Midbrain (tissue), 1 donor: ENCODE data around the gene ARID3A.

Source experiments
- DNase-seq: peaks from one replicate; lab custom pipeline; 2025; lab: John Stamatoyannopoulos, UW

The ARID3A gene

DNA sequence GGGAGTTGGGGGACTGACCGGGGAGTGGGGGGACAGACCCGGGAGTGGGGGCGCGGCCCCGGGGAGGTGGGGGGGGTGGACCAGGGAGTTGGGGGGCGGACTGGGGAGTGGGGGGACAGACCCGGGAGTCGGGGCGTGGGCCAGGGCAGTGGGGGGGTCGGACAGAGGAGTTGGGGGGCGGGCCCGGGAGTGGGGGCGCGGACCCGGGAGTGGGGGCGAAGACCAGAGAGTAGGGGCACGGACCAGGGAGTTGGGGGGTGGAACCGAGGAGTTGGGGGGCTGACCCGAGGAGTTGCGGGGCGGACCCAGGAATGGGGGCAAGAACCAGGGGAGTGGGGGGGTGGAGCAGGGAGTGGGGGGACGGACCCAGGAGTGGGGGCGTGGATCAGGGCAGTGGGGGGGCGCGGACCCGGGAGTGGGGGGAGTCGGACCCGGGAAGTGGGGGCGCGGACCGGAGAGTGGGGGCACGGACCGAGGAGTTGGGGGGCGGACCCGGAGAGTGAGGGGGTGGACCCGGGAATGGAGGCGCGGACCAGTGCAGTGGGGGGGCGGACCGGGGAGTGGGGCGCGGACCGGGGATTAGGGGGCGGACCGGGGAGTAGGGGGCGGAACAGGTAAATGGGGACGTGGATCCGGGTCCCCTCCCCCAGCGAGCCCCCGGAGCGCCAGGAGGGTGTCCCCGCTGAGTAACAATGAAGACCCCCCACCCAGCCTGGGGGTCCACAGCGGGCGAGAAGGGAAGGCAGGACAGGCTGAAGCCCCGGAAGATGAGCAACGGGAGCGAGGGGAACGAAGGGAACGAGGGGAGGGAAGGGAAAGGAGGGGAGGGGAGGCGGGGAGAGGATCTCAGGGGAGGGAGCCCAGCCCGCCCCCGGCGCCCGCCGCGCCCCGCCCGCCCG, 13.4 kb upstream of the ARID3A start:
- no peak for DNase-seq

DNA sequence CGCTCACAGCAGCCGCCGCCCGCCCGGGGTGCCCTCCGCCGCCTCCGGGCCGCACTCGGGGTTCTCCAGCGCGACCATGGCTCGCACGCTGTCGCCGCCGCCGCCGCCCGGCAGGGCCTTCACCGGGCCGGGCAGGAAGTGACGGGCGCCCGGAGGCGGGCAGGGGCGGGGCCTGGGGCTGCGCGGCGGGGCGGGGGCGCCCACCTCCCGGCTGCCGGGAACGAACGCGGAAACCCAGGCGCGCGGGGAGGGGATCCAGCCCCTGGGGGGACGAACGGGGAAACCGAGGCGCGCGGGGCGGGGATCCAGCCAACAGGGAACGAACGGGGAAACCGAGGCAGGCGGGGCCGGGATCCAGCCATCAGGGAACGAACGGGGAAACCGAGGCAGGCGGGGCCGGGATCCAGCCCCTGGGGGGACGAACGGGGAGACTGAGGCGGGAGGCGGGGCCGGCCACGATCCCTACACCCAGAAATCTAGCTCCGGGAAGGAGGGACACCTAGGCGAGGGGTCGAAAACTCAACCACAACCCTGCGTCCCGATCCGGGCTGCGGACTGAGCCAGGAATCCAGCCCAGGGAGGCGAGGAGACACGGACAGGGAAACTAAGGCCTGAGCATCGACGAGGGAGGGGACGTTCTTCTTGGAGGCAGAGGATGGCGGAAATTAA, 12.6 kb upstream of the ARID3A start, which contains the start of gene R3HDM4:
Gene R3HDM4 (minus strand): TSS at position 140 of the 669 bp plus-strand sequence. CDS start 62 bp downstream, at position 78.
- DNase-seq, result peak; percentile 75

DNA sequence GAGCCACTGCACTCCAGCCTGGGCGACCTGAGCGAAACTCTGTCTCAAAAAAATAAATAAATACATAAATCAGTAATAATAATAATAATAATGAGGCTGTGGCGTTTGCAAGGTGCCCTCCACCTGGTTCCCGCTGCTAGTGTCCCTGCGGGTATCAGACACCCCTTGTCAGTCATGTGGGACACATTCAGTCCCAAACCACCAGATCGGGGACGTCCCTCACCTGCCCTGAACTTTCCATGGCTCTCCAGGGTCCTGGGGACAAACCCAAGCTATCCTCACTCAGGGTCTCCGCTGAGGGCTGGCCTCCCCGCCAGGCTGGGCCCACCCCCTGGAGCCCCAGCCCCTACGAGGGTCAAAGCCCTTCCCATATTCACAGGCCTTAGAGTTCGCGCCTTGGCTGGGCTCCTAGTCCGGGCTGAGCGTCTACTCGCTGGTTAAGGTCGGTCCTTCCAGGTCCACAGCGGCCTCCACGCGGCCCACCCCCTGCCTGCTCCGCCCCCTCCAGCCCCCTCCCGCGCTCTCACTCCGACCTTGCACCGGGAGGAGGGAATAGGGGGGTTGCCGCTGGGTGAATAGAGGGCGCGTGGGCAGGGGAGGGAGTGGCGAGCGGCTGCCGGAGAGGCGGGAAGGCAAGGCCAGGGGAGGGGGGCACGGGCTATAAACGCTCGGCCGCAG, 9.1 kb upstream of the ARID3A start:
- DNase-seq, result no peak

DNA sequence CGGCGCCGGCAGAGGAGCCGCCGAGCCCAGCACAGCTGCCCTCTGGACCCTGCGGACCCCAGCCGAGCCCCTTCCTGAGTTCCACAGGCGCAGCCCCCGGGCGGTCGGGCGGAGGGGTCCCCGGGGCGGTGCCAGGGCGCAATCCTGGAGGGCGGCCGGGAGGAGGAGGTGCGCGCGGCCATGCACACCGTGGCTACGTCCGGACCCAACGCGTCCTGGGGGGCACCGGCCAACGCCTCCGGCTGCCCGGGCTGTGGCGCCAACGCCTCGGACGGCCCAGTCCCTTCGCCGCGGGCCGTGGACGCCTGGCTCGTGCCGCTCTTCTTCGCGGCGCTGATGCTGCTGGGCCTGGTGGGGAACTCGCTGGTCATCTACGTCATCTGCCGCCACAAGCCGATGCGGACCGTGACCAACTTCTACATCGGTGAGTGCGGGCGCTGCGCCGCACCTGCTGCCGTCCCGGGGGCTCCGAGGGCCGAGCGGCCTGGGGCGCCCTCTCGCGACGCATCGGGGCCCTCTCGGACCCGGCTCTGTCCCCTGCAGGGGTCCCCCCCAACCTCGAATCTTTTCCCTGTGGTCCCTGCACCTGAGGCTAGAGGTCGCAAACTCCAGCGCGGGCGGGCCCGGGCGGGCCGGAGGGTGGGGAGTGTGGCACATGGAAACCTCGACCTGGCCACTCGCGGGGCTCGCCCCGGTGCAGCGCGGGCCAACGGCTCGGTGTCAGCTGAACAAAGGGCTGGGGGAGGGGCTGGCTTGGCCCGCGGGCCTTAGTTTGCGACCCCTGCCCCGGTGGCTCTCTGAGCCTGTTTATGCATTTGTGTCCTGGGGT, 8.3 kb upstream of the ARID3A start, which contains the start of gene KISS1R:
Gene KISS1R (plus strand): TSS at position 11 of the 829 bp plus-strand sequence. CDS start 170 bp downstream, at position 181.
- no peak for DNase-seq

DNA sequence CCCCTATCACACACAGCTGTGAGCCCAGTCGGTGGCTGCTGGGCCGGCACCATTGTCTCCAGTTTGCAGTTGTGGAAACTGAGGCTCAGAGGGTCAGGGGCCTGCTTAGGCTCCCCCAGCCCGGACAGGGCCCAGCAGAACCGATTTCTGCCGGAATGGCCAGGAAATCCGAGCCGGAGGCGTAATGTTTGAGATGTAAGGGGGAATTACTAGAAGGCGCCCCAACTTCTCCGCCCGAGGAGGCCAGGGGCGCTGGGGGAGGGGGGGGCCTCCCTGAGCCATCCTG, 7.7 kb upstream of the ARID3A start:
- DNase-seq, result no peak

DNA sequence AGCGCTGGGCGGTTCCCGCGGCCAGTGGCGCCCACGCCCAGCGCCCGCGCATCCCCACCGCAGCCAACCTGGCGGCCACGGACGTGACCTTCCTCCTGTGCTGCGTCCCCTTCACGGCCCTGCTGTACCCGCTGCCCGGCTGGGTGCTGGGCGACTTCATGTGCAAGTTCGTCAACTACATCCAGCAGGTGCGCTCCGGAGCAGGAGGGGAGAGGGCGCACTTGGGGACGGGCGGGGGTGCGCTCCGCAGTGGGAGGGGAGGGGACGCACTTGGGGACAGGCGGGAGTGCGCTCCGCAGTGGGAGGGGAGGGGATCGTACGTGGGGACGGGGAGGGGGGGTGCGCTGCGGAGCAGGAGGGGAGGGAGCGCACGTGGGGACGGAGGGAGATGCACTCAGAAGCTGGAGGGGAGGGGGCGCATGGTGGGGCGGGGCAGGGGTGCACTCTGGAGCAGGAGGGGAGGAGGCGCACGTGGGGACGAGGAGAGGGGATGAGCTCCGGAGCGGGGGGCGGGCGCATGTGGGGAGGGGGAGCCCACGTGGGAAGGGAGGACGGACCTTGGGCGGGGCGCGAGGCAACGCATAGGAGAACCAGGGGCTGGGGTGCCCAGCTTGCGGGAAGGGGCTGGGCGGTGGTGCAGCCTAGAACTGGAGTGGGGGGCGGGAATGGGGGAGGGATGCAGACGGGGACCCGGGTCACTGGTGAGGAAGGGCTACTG, 7.2 kb upstream of the ARID3A start:
- DNase-seq, result no peak

DNA sequence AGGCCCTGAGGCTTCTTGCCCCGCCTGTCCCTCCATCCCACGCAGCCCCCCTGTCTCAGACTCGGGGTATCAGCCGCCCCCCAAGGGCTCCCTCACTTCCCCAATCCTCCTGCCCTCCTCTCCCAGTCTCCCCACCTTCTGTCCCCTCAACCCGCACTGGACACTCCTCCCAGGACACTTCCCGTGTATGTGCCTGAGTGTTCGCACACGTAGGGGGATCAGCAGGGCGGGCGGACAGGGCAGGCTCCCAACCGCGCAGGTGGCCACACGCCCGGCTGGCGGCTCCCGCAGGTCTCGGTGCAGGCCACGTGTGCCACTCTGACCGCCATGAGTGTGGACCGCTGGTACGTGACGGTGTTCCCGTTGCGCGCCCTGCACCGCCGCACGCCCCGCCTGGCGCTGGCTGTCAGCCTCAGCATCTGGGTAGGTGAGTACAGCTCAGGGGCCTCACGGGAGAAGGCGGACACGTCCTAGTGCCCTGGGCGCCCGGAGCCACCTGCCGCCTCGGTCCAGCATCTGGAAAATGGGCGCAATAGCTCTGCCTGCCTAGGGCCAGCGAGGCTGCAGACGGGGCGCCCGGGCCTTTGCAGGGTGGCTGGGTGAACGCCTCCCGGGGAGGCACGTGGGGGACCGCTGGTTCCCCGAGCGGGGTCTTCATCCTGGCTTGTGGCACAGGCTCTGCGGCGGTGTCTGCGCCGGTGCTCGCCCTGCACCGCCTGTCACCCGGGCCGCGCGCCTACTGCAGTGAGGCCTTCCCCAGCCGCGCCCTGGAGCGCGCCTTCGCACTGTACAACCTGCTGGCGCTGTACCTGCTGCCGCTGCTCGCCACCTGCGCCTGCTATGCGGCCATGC, 6.4 kb upstream of the ARID3A start:
- no peak for DNase-seq

DNA sequence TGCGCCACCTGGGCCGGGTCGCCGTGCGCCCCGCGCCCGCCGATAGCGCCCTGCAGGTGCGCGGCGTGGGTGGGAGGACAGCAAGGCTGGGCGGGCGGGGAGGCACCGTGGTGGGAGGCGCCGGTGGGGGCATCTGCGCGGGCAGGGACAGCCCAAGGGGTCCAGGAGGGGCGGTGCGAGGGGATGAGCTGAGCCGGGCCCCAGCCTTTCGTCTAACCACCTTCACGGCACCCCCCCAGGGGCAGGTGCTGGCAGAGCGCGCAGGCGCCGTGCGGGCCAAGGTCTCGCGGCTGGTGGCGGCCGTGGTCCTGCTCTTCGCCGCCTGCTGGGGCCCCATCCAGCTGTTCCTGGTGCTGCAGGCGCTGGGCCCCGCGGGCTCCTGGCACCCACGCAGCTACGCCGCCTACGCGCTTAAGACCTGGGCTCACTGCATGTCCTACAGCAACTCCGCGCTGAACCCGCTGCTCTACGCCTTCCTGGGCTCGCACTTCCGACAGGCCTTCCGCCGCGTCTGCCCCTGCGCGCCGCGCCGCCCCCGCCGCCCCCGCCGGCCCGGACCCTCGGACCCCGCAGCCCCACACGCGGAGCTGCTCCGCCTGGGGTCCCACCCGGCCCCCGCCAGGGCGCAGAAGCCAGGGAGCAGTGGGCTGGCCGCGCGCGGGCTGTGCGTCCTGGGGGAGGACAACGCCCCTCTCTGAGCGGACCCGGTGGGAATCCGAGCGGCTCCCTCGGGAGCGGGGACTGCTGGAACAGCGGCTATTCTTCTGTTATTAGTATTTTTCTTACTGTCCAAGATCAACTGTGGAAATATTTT, 5.6 kb upstream of the ARID3A start:
- DNase-seq, result no peak

DNA sequence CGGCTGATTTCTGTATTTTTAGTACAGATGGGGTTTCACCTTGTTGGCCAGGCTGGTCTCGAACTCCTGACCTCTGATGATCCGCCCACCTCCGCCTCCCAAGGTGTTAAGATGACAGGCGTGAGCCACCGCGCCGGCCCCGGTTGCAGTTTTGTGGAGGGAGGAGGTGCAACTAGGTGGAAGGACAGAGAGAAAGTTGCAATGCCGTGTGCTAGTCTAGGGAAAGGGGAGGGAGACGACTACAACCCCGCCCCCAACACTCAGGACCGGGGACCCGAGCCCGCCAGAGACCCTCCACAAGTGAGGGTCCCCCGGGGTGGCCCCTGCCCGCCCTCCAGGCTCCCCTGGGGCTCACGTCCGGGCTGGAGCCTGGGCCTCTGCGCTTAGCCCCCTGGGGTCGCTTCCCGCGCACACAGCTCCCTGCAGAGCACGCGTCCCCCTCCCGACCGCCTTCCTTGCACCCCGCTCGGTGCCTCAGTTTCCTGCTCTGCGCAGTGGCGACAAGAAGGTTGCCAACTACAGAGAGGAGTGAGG, 1.2 kb upstream of the ARID3A start:
- DNase-seq, result no peak

DNA sequence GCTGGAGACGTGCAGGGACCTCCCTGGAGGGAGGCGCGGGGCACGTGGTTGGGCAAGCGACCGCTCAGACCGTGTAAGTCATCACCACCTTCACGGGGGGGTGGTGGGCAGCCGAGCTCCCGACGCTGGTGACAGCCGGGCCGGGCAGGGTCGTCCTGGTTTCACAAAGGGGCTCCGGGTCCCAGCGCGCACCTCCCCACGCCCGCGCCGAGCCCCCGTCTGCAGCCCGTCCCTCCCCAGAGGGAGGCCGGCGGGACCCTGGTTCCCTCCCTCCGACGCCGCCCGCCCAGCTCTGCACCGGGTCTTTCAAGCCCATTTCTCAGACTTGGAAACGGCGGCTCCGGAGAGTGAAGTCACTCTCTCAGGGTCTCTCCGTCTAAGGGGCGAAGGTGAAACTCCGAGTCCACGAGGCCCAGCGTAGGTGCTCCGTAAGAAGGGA, 729 bp upstream of the ARID3A start:
- DNase-seq, result no peak

DNA sequence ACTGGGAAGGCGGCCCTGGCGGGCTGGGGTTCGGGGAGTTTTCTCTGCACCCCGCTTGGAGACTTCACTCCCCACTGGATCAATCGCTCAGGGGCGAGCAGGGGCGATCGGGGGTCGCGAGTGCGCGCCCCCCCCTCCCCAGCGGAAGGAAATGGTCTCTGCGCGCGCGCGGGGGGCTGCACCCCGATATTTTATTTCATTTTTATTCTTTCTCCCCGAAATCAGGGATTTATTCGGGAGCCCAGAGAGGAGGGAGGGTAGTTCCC, 421 bp downstream of the ARID3A start:
- no peak for DNase-seq

DNA sequence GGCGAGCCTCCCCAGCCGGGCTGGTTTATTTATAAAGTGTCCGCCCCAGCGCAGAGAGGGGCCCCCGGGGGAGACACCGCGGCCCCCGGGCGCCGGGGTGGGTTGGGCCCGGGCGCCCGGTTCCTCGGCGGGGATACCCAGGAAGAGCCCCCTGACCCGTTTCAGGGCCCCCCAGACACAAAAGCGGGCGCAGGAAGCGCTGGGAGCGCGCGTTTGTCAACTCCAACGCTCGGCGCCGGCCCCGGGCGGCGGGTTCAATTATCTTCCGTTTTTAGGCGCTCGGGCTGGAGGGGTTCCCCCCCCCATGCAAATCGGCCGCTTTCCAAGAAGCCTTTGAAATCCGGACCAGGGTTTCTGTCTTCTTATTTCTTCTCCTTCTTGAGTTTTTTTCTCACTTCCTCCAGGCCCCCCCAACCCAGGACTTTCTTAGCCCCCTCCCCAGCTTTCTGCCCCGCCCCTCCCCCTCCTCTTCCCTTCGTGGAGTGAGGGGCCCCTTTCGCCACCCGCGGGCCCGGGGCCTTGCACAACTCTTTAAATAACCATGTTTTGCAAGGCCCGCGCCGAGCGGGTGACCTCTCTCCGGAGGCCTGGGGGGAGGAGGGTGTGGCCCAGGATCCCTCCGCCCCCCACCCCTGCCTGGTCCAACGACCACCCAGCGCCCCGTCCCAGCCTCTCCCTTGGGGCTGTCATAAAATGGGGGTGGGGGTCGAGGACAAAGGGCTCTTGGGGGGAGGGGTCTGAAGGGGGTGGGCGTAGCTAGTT, 935 bp downstream of the ARID3A start:
- peak; percentile 18 for DNase-seq

DNA sequence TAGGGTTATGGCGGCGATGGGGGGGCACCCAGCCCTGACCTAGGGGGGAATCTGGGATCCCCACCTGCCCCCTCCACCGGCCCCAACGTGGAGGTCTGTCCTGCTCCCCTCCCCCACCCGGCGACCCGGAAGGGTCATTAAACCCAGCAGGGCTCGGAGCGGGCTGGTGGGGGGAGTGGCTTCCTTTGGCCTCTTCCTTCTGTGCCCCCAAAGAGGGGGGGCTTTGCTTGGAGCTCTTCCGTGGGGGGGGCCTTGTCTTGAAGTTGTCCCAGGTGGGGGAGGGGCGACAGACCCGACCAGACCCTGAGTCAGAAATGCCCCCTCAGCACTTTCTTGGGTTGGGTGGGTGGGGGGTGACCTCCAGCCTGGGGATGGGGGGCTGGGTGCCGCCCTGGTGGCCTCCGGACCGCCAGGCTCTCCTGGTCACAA, 1.5 kb downstream of the ARID3A start:
- DNase-seq, result no peak

DNA sequence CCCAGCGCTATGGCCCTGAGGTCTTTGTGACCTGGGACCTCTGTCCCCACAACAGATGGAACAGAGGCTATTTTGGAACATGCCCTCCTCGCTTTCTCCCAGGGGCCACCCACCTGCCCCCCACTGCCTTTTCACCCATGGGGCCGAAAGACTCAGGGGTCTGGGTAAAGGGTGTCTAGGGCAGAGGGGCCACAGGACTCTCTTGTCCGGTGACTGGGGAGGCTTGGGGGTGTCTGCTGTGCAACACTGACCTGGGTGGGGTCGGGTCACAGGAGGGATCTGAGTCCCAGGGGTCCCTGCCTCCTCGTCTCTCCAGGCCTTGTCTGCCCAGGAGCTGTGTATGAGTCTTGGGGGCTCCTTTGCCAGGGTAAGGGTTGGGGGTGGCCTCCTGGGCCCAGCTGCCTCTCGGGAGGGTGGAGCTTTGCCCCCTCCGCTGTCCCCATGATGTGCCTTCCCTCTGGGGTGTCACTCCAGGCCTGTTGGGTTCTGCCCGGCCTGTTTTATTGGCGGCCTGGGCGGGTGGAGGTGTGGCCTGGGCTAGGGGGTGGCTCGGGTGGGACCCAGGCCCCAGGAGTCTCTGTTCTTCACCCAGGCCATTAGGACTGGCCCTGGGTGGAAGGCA, 2.1 kb downstream of the ARID3A start:
- no peak for DNase-seq

DNA sequence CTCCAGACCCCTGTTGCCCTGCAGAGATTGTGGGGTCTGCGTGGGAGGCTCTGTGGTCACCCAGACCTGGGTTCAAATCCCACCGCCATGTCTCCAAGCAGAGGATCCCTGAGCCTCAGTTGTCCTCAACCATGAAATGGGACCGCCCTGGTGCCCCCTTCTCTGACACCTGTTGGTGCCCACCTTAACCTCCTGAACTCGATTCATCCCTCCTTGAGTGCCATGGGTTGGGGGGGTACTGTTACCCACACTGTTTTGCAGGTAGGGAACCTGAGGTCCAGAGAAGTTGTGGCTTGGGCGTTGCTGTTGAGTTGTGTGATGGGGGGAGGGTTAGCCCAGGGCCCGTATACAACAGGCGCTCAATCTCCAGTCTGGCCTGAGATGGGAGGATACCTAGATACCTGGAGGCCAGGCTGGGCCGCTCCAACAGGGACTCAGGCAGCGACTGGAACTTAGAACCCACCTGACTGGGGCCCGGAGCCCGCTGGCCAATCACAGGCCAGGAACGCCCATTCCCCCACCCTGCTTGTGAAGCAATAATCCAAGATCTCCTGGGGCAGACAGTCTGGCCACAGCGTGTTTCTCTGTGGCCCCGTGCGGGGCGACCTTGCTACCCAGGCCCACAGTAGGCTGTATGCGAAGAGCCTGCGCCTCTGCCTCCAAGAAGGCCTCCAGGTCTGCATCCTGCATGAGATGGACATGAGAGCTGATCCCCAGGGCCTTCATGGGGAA, 2.8 kb downstream of the ARID3A start:
- DNase-seq, result no peak

DNA sequence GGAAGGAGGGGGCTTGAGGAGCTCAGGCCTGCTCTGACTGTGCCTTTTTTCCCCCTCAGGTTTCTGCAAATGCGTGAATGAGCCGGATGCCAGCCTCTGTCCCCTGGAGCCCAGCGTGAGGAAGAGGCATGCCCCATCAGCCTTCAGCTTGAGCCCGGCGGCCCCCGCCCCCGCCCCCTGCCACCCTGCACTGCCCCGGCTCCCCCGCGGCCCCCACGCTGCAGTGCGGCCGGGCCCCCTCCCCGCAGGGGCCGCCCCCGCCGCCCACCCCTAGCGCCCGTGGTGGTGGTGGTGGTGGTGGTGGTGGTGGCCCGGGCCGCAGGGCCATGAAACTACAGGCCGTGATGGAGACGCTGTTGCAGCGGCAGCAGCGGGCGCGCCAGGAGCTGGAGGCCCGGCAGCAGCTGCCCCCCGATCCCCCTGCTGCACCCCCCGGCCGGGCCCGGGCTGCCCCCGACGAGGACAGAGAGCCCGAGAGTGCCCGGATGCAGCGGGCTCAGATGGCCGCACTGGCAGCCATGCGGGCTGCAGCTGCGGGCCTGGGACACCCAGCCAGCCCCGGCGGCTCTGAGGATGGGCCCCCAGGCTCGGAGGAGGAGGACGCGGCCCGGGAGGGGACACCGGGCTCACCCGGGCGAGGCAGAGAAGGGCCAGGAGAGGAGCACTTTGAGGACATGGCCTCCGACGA, 3.5 kb downstream of the ARID3A start:
- no peak for DNase-seq

DNA sequence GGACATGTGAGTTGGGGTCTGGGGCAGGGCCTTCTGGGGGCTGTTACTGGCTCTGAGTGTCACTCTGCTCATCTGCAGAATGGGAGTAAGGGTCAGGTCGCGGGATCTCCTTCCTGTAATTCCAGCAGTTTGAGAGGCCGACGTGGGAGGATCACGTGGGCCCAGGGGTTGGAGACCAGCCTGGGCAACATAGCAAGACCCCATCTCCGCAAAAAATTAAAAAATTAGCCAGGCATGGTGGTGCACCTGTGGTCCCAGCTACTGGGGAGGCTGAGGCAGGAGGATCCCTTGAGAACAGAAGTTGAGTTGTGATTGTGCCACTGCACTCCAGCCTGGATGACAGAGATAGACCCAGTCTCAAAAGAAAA, 4.0 kb downstream of the ARID3A start:
- no peak for DNase-seq
